Kidney (tissue), 14 donors: ENCODE results near the gene STX19. TPM values are rescaled to one million over a fixed set of nuclear protein-coding genes. Genes with fewer than 3 reads are reported as not detected.

Experiments used
- DNase-seq, 5 donors: peaks; one replicate each; pipeline ENCODE4 v3.0.0-alpha.2; 2013 to 2020
- FAIRE-seq: peaks from 2 replicates; lab custom pipeline; 2012; peaks lifted over from hg19 to GRCh38; lab: Jason Lieb, UNC
- H3K27ac ChIP-seq, 2 donors: one replicate each; pipeline ENCODE4 v1.7.0; 2013; ENCODE audit warnings: low read depth in 2 of 2, low read length in 2 of 2, inconsistent platforms in 1 of 2
- H3K27me3 ChIP-seq: one replicate; pipeline ENCODE4 v1.7.1; 2013; ENCODE audit warnings: low read length, inconsistent platforms; ENCODE audit not compliant: control insufficient read depth, insufficient read depth
- H3K36me3 ChIP-seq, 3 donors: one replicate each; pipeline versions ENCODE4 v1.7.0 to v1.7.1; 2013; ENCODE audit warnings: low read length in 3 of 3, control low read depth in 1 of 3, inconsistent platforms in 1 of 3; ENCODE audit not compliant: insufficient read depth in 3 of 3, control insufficient read depth in 2 of 3
- H3K4me1 ChIP-seq, 3 donors: one replicate each; pipeline versions ENCODE4 v1.7.0 to v1.7.1; 2013; ENCODE audit warnings: low read length in 3 of 3, inconsistent platforms in 1 of 3, low read depth in 1 of 3; ENCODE audit not compliant: control insufficient read depth in 2 of 3, insufficient read depth in 2 of 3
- H3K4me3 ChIP-seq, 3 donors: one replicate each; pipeline versions ENCODE4 v1.7.0 to v1.8.1; 2013; ENCODE audit warnings: low read length in 3 of 3, control low read depth in 1 of 3, inconsistent platforms in 1 of 3
- H3K9ac ChIP-seq, 3 donors: one replicate each; pipeline versions ENCODE4 v1.7.0 to v1.7.1; 2013; ENCODE audit warnings: low read length in 3 of 3, control low read depth in 1 of 3, inconsistent platforms in 1 of 3
- H3K9me3 ChIP-seq, 3 donors: one replicate each; pipeline versions ENCODE4 v1.7.0 to v1.7.1; 2013; ENCODE audit warnings: low read length in 3 of 3, control low read depth in 1 of 3, inconsistent platforms in 1 of 3; ENCODE audit not compliant: control insufficient read depth in 2 of 3, insufficient read depth in 1 of 3
- intact Hi-C: fragments of 100-400 bp; cut with DNase I; formaldehyde crosslinking; loops from one replicate; pipeline ENCODE4 v1.11.1; 2022
- polyA plus RNA-seq: library from polyadenylated mRNA; stranded (reverse); fragments of 350-450 nt; fragmentation: Illumina TruSeq; extraction: RNeasy Lipid Tissue Mini Kit (QIAGEN cat#74804); gene quantifications from one replicate; pipeline ENCODE4 v1.2.3, GENCODE V29; 2014; ENCODE audit warnings: low read depth, low replicate concordance; ENCODE audit not compliant: insufficient read depth
- total RNA-seq: library from RNA; stranded (reverse); fragmentation: NEBNext Ultra II Directional; extraction: Animal tissue kit (Norgen Biotek cat#: 25700); gene quantifications from one replicate; pipeline ENCODE4 v1.2.1, GENCODE V29; 2021
- TF ChIP-seq, protein P1 (sequence below): IDR thresholded peaks from 3 replicates; pipeline ENCODE4 v1.5.1; 2012; ENCODE audit warnings: mild to moderate bottlenecking, moderate library complexity, borderline replicate concordance; ENCODE audit not compliant: insufficient read depth; ENCODE audit errors: extremely low read depth
- donor health status: control.
- donor health status: control.
- donor health status: control.
- donor health status: control.
- donor health status: control.
- donor health status: DM: yes; HTN: yes; CAD: no.
- donor health status: Normal renal cell carcinoma (clear cell type).

STX19 gene
- total and polyA plus RNA-seq, 2 donors from 2014 or later = 0.47 TPM; not detected in 1

DNA sequence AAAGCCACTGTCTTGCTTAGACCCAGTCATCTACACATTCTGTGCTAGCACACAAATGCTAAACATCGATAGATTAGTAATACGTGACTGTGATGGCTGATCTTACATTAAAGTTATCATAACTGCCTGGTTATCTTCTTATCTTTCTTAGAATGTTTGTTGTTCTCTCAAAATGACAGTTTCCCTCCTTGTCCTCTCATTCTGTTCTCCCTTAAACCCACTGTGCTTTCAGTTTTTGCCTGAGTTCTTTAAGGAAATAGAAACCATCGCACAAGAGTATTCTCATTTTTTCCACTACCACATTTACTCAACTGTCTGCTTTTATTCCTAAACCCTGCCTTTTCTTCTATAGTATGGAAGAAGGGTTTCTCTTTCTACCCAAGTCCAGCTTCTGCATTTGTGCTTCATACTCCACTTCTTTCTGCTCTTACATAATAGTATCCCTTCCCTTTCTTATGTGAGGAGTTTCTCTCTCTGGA, 17.1 kb downstream of the STX19 start:
- intact Hi-C loops = no loop called here

DNA sequence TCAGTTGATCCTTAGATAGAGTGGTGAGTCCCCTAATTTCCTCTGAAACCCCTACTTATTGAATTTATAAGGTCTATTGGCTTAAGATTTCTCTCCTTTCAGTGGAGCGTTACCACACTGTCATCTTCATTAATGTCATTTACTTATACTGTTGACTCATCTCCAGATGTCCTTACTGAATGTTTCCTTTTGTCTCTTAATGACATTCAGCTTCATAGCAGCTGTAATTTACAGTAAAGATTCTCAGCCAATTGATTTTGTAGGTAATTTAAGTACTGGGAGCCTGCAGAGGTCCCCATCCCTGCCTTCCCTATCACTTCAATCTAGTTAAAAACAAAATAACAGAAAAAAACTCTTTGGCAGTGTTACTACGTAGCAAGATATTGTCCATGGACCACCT, 18.8 kb downstream of the STX19 start:
- TF ChIP-seq, protein P1, sequence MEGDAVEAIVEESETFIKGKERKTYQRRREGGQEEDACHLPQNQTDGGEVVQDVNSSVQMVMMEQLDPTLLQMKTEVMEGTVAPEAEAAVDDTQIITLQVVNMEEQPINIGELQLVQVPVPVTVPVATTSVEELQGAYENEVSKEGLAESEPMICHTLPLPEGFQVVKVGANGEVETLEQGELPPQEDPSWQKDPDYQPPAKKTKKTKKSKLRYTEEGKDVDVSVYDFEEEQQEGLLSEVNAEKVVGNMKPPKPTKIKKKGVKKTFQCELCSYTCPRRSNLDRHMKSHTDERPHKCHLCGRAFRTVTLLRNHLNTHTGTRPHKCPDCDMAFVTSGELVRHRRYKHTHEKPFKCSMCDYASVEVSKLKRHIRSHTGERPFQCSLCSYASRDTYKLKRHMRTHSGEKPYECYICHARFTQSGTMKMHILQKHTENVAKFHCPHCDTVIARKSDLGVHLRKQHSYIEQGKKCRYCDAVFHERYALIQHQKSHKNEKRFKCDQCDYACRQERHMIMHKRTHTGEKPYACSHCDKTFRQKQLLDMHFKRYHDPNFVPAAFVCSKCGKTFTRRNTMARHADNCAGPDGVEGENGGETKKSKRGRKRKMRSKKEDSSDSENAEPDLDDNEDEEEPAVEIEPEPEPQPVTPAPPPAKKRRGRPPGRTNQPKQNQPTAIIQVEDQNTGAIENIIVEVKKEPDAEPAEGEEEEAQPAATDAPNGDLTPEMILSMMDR = no peak
- no peak for DNase-seq
- Histone ChIP-seq H3K27ac (no peak overlapping the region), H3K27me3 (no peaks in the 10 kb centered on the region), H3K9me3 (no peaks in the 10 kb centered on the region), H3K36me3 (no peaks in the 10 kb centered on the region), H3K9ac (no peak overlapping the region), H3K4me3 (no peak overlapping the region), H3K4me1 (no peaks in the 10 kb centered on the region)
- no peak for FAIRE-seq
- intact Hi-C loops = no loop called here

More for the DNA sequence above, 17.1 kb downstream of the STX19 start:
- FAIRE-seq = no peak
- H3K27ac ChIP-seq = no peak overlapping the region
- H3K27me3 ChIP-seq = no peaks in the 10 kb centered on the region
- TF ChIP-seq, protein P1 = no peak
- no peak overlapping the region for H3K9ac ChIP-seq
- H3K36me3 ChIP-seq = no peaks in the 10 kb centered on the region
- DNase-seq = no peak
- H3K9me3 ChIP-seq = no peaks in the 10 kb centered on the region
- no peaks in the 10 kb centered on the region for H3K4me1 ChIP-seq
- H3K4me3 ChIP-seq = no peak overlapping the region

DNA sequence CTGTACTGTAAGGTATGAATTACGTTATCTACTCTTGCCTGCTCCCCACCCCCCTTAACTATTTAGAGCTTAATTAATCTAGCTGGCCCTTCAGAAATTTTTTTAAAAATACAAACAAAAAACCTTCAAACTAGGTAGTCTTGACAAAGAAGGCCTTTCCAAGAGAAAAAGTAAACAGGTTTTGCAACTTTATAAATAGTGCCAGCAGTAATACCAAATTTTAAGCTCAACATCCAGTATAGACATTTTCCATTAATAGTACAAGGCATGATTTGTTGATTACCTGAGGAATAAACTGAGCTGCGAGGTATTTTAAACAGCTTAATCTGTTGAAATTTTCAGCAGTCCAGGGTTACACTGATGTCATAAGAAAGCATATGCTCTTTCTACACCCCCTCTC, 20.1 kb downstream of the STX19 start:
- Histone ChIP-seq H3K4me1 (no peaks in the 10 kb centered on the region), H3K9me3 (no peaks in the 10 kb centered on the region), H3K9ac (no peak overlapping the region), H3K4me3 (no peak overlapping the region), H3K27ac (no peak overlapping the region), H3K27me3 (no peaks in the 10 kb centered on the region), H3K36me3 (no peaks in the 10 kb centered on the region)
- TF ChIP-seq, protein P1 = no peak
- DNase-seq (no peak), FAIRE-seq (no peak)
- intact Hi-C loops = no loop called here
